ENCODE data around the gene POLG2.

POLG2 gene

DNA sequence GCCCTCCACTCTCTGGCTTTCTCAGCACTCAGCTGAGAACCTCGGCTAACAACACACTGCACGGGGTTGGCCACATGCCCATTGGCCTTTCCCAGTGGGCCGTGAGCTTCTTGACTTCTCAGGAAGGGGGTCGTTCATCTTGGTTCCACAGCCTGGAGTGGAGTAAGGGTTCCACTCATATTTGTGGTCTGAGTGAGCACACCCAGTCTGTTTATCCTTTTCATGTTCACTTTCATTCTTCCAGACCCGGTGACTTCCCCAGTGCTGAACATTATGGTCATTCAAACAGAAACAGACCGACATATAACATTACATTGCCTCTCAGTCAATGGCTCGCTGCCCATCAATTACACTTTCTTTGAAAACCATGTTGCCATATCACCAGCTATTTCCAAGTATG lies 39.7 kb downstream of the POLG2 start:
- TF ChIP-seq, protein P1, sequence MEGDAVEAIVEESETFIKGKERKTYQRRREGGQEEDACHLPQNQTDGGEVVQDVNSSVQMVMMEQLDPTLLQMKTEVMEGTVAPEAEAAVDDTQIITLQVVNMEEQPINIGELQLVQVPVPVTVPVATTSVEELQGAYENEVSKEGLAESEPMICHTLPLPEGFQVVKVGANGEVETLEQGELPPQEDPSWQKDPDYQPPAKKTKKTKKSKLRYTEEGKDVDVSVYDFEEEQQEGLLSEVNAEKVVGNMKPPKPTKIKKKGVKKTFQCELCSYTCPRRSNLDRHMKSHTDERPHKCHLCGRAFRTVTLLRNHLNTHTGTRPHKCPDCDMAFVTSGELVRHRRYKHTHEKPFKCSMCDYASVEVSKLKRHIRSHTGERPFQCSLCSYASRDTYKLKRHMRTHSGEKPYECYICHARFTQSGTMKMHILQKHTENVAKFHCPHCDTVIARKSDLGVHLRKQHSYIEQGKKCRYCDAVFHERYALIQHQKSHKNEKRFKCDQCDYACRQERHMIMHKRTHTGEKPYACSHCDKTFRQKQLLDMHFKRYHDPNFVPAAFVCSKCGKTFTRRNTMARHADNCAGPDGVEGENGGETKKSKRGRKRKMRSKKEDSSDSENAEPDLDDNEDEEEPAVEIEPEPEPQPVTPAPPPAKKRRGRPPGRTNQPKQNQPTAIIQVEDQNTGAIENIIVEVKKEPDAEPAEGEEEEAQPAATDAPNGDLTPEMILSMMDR (conservative IDR thresholded peaks at IDR 0.05; ENCODE audit: low read length): no peak
- H3K4me3 ChIP-seq (ENCODE audit: low read length): no peak overlapping the region
- DNase-seq (ENCODE audit: low read depth): peak; percentile 56

- DNase-seq (ENCODE audit: low read depth): no peak
- TF ChIP-seq, protein P1 (conservative IDR thresholded peaks at IDR 0.05; ENCODE audit: low read length): no peak
- no peak overlapping the region for H3K4me3 ChIP-seq (ENCODE audit: low read length)
These were observed 40.6 kb downstream of the POLG2 start for GRCh38 chr17:64455993-64456885.

DNA sequence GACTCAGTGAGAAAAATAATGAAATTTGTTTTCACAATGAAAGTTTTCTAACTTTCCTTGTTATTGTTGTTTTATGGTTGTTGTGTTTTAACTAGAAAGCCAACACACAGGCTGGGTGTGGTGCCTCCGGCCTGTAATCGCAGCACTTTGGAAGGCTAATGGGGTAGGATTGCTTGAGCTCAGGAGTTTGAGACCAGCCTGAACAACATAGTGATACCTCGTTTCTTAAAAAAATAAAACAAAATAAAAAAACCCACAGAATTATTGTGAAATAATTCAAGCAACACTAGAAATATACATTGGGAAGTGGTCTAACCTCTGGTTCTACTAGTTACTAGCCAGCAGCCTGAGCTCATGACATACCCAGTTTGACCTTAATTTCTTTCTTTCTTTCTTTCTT lies 47.3 kb downstream of the POLG2 start:
- no peak overlapping the region for H3K4me3 ChIP-seq (ENCODE audit: low read length)
- DNase-seq (ENCODE audit: low read depth): no peak
- TF ChIP-seq, protein P1 (conservative IDR thresholded peaks at IDR 0.05; ENCODE audit: low read length): no peak

GRCh38 chr17:64448665-64449512 lies 48.0 kb downstream of the POLG2 start, which contains the start of gene MILR1:
Gene MILR1 (plus strand): TSS chr17:64449115. CDS start chr17:64449169, 54 bp downstream.
- DNase-seq (ENCODE audit: low read depth): peak; percentile 68
- H3K4me3 ChIP-seq (ENCODE audit: low read length): no peak within 1 kb of the TSS
- TF ChIP-seq, protein P1 (conservative IDR thresholded peaks at IDR 0.05; ENCODE audit: low read length): no peak

DNA sequence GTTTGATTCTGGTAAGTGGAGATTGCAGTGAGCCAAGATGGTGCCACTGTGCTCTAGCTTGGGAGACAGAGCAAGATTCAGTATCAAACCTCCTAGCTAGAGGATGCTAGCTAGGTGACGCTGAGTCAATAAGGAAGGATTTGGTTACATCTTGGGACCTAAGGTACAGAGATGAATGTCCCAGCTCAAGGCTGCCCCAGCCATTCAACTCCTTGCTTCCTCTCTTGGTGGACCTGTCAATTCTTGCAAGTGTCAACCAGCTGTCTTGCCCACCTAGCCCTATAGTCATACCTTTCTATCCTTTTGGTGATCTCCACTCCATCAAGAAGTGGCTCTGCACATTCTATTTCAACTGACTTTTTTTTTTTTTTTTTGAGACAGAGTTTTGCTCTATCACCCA lies 49.3 kb downstream of the POLG2 start:
- H3K4me3 ChIP-seq (ENCODE audit: low read length): no peak overlapping the region
- DNase-seq (ENCODE audit: low read depth): no peak
- TF ChIP-seq, protein P1 (conservative IDR thresholded peaks at IDR 0.05; ENCODE audit: low read length): no peak

GRCh38 chr17:64443086-64443760 lies 53.6 kb downstream of the POLG2 start:
- H3K4me3 ChIP-seq (ENCODE audit: low read length): no peak overlapping the region
- TF ChIP-seq, protein P1 (conservative IDR thresholded peaks at IDR 0.05; ENCODE audit: low read length): no peak
- DNase-seq (ENCODE audit: low read depth): no peak
